NCI-H82 treated with DMSO at 0.1 percent for 48 hours (cell line): ENCODE results near the gene DOLPP1.

Source experiments
- DNase-seq: peaks from one replicate; lab custom pipeline; 2025; ENCODE audit not compliant: unreplicated experiment; lab: John Stamatoyannopoulos, UW

The DOLPP1 gene

GRCh38 chr9:129137292-129138143, 56.6 kb downstream of the DOLPP1 start:
- no peak for DNase-seq

- no peak for DNase-seq
Measured at GRCh38 chr9:129138144-129138462, 57.2 kb downstream of the DOLPP1 start.

GRCh38 chr9:129138476-129139232, 57.7 kb downstream of the DOLPP1 start:
- DNase-seq: no peak

- DNase-seq: peak; percentile 73
Measured at GRCh38 chr9:129139233-129139992, 58.5 kb downstream of the DOLPP1 start.

- peak; percentile 68 for DNase-seq
Measured at GRCh38 chr9:129139993-129140396, 59.1 kb downstream of the DOLPP1 start.
